Panc1 (cell line): ENCODE results near the gene ISG15. TPM values are rescaled to one million over a fixed set of nuclear protein-coding genes. Genes with fewer than 3 reads are reported as not detected.

Experiments
- ATAC-seq: fragments of 200-7000 bp; cut with Tn5 transposase; 2 replicates; pipeline ENCODE4 v1.9.1; 2020; ENCODE audit warnings: mild to moderate bottlenecking, moderate library complexity
- BruUV-seq: library from RNA; stranded (reverse); fragments of 400-500 nt; replicated peaks from 2 replicates; lab custom pipeline; 2021; lab: Mats Ljungman, UMichigan
- CTCF ChIA-PET: fragments of 300-600 bp; sonication (Branson Sonifier 250); formaldehyde crosslinking; loops from one replicate; lab custom pipeline; 2022; ENCODE audit warnings: antibody characterized with exemption; lab: Charles Lee
- POLR2A ChIA-PET: fragments of 300-600 bp; sonication (Branson Sonifier 250); formaldehyde crosslinking; loops from one replicate; lab custom pipeline; 2022; ENCODE audit warnings: antibody characterized with exemption; lab: Charles Lee
- DNase-seq: peaks from one replicate; pipeline ENCODE4 v3.0.0-alpha.2; 2010; ENCODE audit warnings: low read depth, low spot score
- H3K27ac ChIP-seq: 2 replicates; pipeline ENCODE4 v1.5.1; 2011; ENCODE audit warnings: mild to moderate bottlenecking, low read length, inconsistent platforms
- H3K27me3 ChIP-seq: fragments of 200-500 bp; sonication (Bioruptor generic); 2 replicates; pipeline ENCODE4 v1.6.0; 2014; ENCODE audit warnings: low read length, inconsistent platforms; ENCODE audit not compliant: control insufficient read depth, insufficient read depth
- H3K36me3 ChIP-seq: fragments of 200-500 bp; sonication (Bioruptor generic); 2 replicates; pipeline ENCODE4 v1.5.1; 2014; ENCODE audit warnings: inconsistent platforms, mild to moderate bottlenecking, low read length, moderate library complexity; ENCODE audit not compliant: control insufficient read depth, insufficient read depth
- H3K4me1 ChIP-seq: 2 replicates; pipeline ENCODE4 v1.5.1; 2011; ENCODE audit warnings: inconsistent platforms, mild to moderate bottlenecking, low read length, moderate library complexity; ENCODE audit not compliant: control insufficient read depth, insufficient read depth
- H3K4me3 ChIP-seq, 2 experiments: 2 replicates each; pipeline ENCODE4 v1.5.1; 2011 to 2012; ENCODE audit warnings: low read depth in 2 of 2, low read length in 2 of 2, mild to moderate bottlenecking in 2 of 2, inconsistent platforms in 1 of 2, moderate library complexity in 1 of 2
- H3K9me3 ChIP-seq: fragments of 200-500 bp; sonication (Bioruptor generic); 2 replicates; pipeline ENCODE4 v1.5.1; 2014; ENCODE audit warnings: low read depth, mild to moderate bottlenecking, inconsistent platforms, low read length, moderate library complexity; ENCODE audit not compliant: control insufficient read depth, insufficient read depth
- CTCF ChIP-seq: fragments of 450-650 bp; IDR thresholded peaks from 2 replicates; pipeline ENCODE4 v1.5.1; 2017; ENCODE audit warnings: mild to moderate bottlenecking
- POLR2AphosphoS5 ChIP-seq: IDR thresholded peaks from 2 replicates; pipeline ENCODE4 v1.6.1; 2012; ENCODE audit warnings: mild to moderate bottlenecking, low read depth, low read length, moderate library complexity
- SIN3A ChIP-seq: IDR thresholded peaks from 2 replicates; pipeline ENCODE4 v1.6.1; 2012; ENCODE audit warnings: low read depth, mild to moderate bottlenecking, low read length, moderate library complexity, borderline replicate concordance; ENCODE audit not compliant: insufficient read depth
- TCF7L2 ChIP-seq: IDR thresholded peaks from 2 replicates; pipeline ENCODE4 v1.6.1; 2011; ENCODE audit warnings: mild to moderate bottlenecking, low read depth, low read length, inconsistent platforms
- in situ Hi-C: cut with HindIII; loops from 2 replicates; pipeline ENCODE4 v1.10.0; 2016; ENCODE audit warnings: low sequenced_read_pairs, low pct_unique_long_range_greater_than_20kb
- intact Hi-C: fragments of 100-400 bp; cut with micrococcal nuclease; formaldehyde crosslinking; loops from one replicate; pipeline ENCODE4 v1.10.0; 2022; ENCODE audit not compliant: unreplicated experiment
- total RNA-seq: library from RNA; stranded (reverse); gene quantifications from one replicate; pipeline ENCODE4 v1.2.1, GENCODE V29; 2021; ENCODE audit not compliant: unreplicated experiment
- TF ChIP-seq, protein P1 (sequence below), 2 experiments: IDR thresholded peaks; 2 replicates each; pipeline ENCODE4 v1.6.1; 2011 to 2012; ENCODE audit warnings: low read depth in 2 of 2, control low read depth in 1 of 2, low read length in 1 of 2, mild to moderate bottlenecking in 1 of 2, moderate library complexity in 1 of 2; ENCODE audit not compliant: insufficient read depth in 1 of 2

Gene ISG15
- total RNA-seq, 1 experiment from 2014 or later = 102 TPM

DNA sequence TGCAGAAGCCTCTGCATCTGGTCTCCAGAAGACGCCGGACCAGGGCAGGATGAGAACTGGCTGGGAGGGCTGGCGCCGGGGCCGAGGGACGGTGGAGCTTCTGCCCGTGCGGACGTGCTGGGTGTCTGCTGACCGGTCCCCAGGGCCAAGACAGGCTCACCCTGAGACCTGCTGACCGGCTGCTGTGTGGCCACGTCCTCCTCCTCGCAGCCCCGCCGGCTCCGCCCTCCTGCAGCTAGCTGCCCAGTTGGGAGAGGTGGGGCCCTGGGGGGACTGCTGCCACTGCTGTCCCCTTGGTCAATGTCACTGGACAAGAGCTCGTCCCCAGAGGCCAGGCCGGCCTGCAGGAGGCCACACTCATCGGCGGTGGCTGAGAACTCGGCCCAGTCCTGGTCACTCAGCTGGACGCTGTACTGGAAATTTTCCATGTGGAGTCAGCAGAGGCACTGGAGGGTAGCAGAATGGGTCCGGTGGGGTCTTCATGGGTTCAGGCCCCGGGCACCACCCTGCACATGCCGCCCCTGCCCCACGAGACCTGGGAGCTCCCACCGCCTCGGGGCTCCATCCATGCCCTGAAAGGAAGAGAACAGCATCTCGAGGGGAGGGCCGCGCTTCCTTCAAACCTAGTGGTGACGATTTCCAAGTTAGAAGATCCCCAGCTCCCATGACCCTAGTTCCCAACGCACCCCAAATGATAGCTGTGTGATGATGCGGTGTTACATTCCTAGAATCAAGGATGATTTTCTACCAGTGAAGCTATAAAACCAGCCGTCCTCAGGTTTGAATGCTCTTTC, 32.5 kb upstream of the ISG15 start:
- intact Hi-C loops = no loop called here
- Histone ChIP-seq H3K27me3 (no peaks in the 10 kb centered on the region), H3K4me1 (peaks cover under 1% of the 10 kb centered on the region; the same call in 1 of the 2 replicates), H3K4me3 (no peak overlapping the region), H3K36me3 (no peaks in the 10 kb centered on the region), H3K27ac (no peak overlapping the region), H3K9me3 (no peaks in the 10 kb centered on the region)
- ATAC-seq = no peak
- DNase-seq = no peak
- in situ Hi-C loops = no loop called here
- TF ChIP-seq, protein P1, sequence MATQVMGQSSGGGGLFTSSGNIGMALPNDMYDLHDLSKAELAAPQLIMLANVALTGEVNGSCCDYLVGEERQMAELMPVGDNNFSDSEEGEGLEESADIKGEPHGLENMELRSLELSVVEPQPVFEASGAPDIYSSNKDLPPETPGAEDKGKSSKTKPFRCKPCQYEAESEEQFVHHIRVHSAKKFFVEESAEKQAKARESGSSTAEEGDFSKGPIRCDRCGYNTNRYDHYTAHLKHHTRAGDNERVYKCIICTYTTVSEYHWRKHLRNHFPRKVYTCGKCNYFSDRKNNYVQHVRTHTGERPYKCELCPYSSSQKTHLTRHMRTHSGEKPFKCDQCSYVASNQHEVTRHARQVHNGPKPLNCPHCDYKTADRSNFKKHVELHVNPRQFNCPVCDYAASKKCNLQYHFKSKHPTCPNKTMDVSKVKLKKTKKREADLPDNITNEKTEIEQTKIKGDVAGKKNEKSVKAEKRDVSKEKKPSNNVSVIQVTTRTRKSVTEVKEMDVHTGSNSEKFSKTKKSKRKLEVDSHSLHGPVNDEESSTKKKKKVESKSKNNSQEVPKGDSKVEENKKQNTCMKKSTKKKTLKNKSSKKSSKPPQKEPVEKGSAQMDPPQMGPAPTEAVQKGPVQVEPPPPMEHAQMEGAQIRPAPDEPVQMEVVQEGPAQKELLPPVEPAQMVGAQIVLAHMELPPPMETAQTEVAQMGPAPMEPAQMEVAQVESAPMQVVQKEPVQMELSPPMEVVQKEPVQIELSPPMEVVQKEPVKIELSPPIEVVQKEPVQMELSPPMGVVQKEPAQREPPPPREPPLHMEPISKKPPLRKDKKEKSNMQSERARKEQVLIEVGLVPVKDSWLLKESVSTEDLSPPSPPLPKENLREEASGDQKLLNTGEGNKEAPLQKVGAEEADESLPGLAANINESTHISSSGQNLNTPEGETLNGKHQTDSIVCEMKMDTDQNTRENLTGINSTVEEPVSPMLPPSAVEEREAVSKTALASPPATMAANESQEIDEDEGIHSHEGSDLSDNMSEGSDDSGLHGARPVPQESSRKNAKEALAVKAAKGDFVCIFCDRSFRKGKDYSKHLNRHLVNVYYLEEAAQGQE (IDR thresholded peaks at IDR 0.05; ENCODE audit: insufficient read depth in 1 of 2, low read depth in 2 of 2, low read length in 1 of 2) = no peak
- TF ChIP-seq CTCF (no peak), SIN3A (no peak), TCF7L2 (no peak), POLR2AphosphoS5 (no peak)
- CTCF ChIA-PET = interaction anchor here (1.2 kb wide), 1 partner anchor 21 kb away, joined by 3 read pairs; no protein-coding TSS in a partner anchor
- POLR2A ChIA-PET = interaction anchor here (0.5 kb wide), 2 partner anchors 12 to 79 kb away, joined by 5 to 10 read pairs; no protein-coding TSS in a partner anchor
- no TSS peak for BruUV-seq

DNA sequence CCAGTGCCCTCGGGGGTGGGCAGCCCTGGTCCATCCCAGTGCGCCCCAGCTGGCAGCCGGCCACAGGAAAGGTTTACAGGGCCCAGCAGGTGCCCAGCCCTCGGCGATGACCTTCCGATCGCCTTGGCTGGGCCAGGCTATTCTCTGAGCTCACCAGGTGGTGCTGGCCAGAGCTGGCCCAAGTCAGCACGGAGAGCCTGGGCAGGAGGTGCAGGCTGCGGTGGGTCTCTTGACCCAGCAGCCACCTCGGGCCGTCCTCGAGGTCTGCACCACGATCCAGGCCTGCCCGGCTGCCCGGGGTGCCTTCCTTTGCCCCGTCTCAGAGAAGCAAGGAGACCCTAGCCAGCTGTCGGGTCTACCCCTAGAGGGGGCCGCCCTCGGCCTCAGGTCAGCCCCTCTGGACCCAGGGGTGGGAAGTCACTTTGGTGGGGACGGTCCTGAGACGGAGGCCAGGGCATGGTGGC, 31.8 kb upstream of the ISG15 start:
- DNase-seq = no peak
- POLR2A ChIA-PET = no interaction called here
- Histone ChIP-seq H3K4me1 (no peaks in the 10 kb centered on the region; the same call in 1 of the 2 replicates), H3K36me3 (no peaks in the 10 kb centered on the region), H3K9me3 (no peaks in the 10 kb centered on the region), H3K27me3 (no peaks in the 10 kb centered on the region), H3K27ac (no peak overlapping the region), H3K4me3 (no peak overlapping the region)
- intact Hi-C loops = no loop called here
- BruUV-seq = no TSS peak
- in situ Hi-C loops = no loop called here
- CTCF ChIA-PET = interaction anchor here (1.2 kb wide), 1 partner anchor 21 kb away, joined by 3 read pairs; no protein-coding TSS in a partner anchor
- ATAC-seq = no peak
- TF ChIP-seq, protein P1 (IDR thresholded peaks at IDR 0.05; ENCODE audit: insufficient read depth in 1 of 2, low read depth in 2 of 2, low read length in 1 of 2) = no peak; a peak in 1 of 4 replicates
- TF ChIP-seq SIN3A = no peak
- no peak for TF ChIP-seq POLR2AphosphoS5
- no peak for TF ChIP-seq CTCF
- TF ChIP-seq TCF7L2 = no peak
